Measurements from ENCODE around the gene L3HYPDH.

DNA sequence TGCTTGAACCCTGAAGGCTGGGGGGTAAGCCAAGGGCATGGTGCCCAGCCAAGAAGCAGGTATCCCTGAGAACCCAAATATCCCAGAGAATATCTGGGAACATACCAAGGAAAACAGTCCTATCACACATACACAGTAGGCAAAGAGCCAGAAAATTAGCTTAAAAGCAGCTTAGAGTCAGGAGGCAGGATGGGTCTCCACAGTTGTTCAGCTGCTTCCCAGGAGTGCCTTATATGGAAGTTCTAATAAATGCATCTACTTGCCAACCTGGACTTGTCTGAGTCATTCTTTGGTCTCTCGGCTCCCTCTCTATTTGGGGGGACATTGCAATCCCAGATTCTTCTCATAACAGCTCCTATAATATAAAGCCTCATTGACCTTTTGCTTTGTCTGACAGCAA is 10.0 kb downstream of the L3HYPDH start:
- TF ChIP-seq POLR2A (IDR thresholded peaks at IDR 0.05) = no peak
- TF ChIP-seq, protein P1, sequence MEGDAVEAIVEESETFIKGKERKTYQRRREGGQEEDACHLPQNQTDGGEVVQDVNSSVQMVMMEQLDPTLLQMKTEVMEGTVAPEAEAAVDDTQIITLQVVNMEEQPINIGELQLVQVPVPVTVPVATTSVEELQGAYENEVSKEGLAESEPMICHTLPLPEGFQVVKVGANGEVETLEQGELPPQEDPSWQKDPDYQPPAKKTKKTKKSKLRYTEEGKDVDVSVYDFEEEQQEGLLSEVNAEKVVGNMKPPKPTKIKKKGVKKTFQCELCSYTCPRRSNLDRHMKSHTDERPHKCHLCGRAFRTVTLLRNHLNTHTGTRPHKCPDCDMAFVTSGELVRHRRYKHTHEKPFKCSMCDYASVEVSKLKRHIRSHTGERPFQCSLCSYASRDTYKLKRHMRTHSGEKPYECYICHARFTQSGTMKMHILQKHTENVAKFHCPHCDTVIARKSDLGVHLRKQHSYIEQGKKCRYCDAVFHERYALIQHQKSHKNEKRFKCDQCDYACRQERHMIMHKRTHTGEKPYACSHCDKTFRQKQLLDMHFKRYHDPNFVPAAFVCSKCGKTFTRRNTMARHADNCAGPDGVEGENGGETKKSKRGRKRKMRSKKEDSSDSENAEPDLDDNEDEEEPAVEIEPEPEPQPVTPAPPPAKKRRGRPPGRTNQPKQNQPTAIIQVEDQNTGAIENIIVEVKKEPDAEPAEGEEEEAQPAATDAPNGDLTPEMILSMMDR (IDR thresholded peaks at IDR 0.05) = no peak
